HG02840 (cell line): ENCODE results near the gene A2M.

Experiments
- ATAC-seq: cut with Tn5 transposase; IDR thresholded peaks from one replicate; pipeline ENCODE4 v1.9.1; 2021; ENCODE audit warnings: mild to moderate bottlenecking, moderate library complexity, moderate number of reproducible peaks; ENCODE audit not compliant: unreplicated experiment, low FRiP score

The A2M gene

DNA sequence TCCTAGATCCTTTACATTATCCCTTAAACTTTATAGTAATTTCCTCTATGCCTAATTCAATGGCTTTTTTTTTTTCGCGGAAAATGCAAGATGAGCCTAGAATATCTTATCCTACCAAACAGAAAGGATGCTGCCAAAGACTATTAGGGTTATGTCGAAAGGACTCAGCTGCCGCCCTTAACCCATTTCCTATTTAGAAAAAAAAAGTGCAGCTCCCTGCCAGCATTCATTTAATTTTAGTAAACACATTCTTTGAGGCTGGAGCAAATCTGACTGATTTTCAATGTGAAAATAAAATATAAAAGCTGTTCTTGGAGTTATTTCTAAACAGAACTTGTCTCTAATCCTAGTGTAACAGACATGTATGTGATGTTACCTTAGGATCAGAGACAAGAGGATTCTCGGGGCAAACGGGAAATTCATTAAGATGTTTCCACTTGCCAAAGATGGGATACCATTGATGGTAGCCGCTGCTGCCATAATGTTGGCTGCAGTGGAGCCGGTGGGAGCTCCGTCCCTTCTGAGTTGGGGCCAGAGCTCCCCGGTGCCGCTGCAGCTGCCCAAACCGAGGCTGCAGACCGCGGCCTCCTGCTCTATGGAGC lies 8.2 kb upstream of the A2M start:
- ATAC-seq, result no peak

DNA sequence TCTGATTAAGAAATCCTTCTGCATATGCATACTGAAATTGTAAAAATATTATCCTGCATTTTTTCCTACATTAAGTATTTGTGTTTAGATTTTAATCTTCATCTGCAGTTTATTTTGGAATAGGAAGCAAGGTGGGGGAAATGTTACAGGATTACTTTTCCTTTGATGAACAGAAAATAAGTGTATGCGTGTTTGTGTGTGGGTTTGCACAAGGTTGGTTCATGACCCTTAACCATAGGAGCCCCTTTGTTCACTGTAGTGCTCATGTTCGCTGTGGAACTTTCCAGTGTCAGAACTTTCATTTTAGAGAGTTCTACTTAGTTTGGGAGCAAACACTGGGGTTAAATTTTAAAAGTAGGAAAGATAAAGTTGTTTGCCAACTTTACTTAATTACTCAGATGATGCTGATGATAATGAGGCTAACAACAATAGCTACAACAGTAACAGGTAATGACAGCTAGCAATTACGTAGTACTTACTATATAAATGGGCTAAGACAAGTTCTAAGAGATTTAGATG lies 6.4 kb upstream of the A2M start:
- ATAC-seq, result no peak

DNA sequence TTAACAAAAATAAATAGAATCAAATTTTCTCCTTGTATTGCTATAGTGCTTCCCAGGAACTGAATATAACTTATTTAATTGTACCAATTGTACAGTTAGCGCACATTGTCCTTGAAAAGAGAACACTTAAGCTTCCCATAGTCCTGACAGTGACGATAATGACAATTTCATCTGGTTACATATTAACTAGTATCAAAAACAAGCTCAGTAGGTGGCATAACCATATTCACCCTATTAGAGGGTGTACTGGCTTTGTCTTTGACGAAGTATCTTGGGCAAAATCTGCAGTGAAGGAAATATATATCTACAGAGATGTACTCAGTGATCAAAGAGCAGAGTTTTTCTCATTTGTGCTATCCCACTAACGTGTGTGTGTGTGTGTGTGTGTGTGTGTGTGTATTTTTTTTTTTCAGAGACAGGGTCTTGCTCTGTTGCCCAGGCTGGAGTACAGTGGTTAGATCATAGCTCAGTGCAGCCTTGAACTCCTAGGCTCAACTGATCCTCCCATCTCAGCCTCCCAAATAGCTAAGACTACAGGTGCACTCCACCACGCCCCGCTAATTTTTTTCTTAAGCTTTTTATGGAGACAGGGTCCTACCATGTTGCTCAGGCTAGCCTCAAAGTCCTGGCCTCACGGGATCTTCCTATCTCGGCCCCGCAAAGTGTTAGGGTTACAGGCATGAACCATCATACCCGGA lies 4.9 kb upstream of the A2M start:
- no peak for ATAC-seq

DNA sequence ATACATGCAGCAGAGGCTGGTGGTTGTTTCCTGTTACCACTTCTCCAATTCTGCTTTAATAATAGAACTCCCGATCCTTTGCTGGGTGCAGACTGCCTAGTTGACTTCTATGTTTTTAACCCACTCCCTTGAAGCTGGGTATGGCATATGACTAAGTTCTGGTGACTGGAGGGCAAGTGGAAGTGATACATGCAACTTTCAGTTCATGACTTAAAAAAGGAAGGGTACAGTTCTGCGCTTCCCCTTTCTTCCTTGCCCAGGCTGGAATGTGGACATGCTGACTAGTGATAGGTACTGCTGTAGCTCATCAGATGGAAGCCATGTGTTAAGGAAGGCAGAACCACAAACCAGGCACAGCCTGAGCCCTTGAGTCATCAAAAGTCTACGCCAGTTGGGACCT lies 2.4 kb upstream of the A2M start:
- ATAC-seq, result no peak

DNA sequence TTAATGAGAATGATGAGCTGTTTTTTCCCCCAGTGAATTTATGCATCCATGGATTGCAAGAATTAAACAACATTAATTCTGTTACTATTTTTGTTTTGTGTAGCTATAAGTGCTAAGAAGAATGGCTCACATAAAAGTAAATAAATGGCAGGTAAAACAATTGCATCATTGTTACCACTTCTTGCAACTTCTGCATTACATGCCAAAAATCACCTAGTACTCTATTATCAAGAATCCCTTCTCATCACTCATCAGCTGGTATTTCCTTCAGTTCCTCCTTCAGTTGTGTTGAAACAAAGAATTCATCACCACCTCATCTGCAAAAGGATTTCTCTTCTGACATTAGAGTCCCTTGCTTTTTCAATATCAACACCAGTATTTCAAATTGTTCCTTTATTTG lies 773 bp downstream of the A2M start:
- ATAC-seq, result no peak

DNA sequence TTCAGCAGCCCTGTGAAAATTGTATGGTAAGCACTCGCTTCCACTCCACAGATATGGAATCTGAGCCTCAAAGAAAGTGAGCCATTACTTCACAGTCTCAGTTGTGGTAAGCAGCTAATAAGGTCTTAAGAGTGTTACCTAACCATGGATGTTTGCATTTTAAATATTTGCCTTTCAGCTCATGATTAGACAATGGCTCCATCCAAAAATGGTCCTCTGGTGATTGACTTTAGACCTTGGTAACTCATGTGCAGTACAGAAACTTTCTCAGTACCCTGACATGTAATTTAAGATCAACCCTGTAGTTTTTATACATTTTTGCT lies 1.8 kb downstream of the A2M start:
- no peak for ATAC-seq

DNA sequence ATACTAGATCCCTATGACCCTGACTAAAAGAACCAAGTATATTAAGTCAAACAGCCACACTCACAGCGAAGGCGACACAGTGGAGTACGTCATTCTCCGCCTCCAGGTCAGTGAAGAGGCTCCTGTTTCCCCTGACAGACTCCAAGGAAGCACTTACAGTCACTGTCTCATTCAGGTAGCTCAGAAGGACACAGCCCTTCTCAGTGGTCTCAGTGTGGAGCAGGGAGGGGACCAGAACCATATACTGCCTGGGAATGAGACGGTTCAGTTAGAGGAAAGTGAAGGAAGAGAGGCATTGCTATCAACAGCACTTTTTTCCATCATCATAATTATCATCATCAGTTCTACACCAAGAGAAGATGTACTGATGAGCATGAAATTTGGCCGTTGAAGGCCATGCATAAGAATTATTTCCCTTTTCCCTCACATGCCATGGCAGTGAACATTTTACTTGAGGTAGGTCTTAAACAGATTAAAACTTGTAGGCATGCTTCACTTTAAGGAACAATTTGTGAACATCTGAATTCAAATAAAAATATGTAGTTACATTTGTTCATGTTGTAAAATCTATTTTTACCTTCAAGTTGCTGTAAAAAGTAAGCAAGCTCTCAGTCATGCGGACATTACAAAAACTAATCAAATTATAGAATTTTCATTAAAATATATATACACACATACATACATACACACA lies 2.3 kb downstream of the A2M start:
- no peak for ATAC-seq

DNA sequence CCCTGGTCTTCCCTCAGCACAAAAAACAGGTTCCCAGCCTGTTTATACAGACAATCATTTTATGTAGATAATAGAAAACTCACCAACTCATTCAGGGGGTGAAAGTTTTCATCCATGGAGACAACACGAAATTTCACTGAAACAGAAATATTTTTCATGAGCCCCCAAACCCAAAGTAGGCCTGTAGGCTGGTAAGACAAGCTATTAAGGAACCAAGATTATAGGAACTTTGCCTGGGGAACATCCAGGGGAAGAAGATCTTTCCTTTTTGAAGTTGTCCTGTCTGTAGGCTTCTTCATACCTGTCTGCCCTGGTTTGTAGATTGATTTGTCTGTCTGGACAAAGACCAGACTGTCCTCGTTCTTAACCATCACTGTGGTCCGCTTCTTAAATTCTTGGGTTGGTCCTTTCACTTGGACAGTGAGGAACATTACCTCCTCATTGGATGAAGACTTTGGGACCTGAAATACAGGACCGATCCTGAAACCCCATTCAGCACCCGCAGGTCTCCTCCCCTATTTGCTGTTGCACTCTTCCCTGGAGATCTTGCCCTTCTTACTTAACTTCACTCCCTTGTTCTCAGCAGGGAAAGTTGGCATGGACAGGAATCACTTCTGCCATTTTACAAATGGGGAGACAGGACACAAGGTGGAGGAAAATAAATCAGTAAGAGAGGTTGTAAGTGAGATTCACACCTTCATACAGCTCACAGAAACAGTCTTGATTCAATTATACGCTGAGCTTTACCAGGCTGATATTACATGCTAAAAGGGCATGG lies 3.5 kb downstream of the A2M start:
- ATAC-seq, result no peak

DNA sequence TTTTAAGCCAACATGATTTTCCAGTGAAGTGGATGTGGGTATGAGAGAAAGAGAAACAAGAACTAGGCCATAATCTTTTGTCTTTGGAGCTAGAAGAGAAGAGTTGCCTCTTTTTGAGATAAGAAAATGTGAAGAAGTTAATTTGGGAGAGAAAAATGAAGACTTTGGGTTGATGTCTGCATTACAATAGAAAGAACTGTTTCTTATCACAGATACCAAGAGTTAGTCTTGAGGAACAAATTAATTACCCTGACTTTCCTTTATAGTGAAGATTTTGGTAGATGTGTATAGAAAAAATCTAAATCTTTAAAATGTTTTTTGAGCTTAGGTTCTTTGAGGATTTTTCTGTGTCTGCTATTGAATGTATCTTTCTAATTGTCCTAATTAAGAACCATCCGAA lies 4.2 kb downstream of the A2M start:
- no peak for ATAC-seq

DNA sequence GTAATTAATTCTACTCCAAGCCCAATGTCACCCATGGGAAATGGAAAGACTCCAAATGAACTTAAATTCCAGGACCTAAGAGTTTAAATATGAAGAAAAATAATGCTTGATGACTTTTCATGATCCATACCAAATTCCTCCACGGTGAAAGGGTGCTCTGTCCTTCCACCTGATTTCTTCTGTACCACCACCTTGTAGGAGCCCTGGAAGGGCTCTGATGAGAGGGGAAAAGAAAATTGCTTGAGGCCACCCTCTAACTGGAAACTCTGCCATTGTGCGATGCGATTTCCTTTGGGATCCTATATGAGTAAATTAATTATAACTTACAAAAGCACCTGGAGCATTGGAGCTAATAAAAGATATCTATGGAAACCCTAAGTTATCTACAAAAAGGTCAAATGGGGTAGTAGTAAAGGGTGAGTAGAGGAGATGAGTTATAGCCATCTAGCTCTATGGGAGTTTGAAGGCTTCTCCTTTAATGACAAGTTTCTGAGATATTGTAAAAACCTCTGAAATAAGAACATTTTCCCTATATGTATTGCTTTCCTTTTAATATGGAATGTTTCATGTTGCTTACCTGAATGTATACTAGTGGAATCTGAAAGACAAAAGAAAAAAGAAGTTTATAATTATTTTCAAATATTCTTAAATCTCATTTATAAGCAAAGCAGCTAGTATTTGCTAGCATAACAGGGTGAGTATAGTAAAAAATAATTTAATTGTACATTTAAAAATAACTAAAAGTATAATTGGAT lies 5.8 kb downstream of the A2M start:
- no peak for ATAC-seq

DNA sequence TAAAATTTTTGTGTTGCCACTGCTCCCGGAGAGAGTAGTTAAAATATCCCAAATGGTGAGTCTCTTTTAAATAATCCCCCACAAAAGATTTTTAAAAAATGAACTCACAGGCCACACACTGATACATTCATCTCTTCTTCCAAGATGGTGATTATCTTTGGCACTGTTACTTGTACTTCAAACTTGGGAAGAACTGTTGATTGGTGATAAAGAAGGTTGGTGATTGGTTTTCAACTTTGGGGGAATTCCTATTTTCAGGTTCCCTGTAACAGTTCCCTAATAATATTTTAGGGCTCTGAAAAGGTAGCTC lies 6.6 kb downstream of the A2M start:
- ATAC-seq, result no peak

DNA sequence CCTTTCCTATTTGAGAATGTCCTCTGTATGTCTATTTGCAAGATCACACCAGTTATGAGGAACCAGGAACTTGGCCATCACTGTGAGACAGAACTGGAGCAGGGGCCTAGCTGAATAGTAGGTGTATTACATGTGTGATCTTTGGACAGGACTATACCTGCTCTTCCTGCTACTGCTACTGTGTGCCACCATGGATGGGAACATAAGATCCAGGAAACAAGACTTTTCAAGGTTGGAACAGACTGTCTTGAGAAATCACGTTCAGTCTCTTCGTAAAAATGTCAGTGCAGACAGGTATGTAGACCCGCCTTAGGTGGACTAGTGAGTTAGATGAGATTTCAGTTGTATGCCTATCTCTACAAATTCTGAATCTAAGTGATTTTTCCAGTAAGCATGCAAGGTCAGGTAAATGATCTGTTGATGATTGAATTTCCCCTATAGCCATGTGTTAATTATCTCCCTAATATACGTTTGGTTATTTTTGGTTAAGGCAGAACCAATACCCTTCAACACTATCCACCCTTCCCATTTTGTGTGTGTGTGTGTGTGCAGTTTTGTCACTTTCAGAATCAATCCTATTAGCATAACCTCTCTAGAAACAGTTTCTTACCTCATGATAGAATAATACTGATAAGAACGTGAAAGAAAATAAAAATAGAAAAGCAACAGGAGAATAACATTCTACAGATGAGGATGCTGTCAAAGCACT lies 7.1 kb downstream of the A2M start:
- no peak for ATAC-seq

DNA sequence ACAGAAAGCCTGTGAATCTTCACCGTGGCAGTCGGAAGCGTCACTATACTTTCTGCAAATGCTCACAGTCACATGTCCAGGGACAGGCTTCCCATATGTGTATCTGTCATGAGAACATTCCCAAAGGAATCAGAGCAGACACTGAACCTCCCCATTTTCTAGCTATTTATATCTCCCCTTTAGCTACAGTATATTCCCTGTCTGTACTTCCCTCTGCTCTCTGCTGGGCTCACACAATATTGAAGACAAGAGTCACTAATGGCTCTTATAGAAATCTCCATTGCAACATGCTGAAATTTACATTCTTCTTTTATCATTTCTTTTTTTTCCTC lies 8.2 kb downstream of the A2M start:
- ATAC-seq, result no peak

DNA sequence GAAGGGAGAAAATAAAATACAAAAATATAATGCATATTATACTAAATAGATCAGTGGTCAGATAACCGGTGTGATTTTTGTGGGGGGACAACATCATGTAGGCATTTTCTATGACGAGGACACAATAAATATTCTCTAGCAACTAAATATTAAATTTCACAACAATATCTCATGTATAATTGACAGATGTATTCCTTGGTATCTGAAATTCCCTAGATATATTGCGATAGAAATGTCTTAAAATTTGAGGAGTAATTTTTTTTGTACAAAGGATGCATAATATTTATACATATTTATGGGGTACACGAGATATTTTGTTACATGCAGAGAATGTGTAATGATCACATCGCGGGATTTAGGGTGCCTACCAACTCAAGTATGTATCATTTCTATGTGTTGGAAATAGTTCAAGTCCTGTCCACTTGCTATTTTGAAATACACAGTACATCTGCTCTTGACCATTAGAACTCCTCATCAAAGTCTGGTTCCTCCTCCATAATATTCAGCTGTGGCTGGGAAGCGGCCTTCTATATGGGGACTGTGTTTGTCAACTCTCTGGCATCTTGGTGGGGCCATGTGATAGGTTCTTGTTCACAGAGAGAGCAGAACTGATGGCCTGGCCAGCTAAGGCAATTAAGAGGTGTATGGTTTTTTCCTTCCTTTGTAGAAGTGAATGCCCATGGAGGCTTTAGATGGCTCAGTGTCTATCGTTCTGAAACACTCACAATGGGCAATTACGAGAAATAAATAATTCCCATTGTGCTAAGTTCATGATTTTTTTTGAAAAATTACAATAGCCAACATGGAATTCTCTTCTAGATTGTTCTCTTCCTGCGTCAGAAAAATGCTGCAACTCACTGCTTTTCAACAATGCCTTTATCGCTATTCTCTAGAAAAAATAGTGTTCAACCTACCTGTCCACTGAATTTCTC lies 8.8 kb downstream of the A2M start:
- ATAC-seq, result no peak

DNA sequence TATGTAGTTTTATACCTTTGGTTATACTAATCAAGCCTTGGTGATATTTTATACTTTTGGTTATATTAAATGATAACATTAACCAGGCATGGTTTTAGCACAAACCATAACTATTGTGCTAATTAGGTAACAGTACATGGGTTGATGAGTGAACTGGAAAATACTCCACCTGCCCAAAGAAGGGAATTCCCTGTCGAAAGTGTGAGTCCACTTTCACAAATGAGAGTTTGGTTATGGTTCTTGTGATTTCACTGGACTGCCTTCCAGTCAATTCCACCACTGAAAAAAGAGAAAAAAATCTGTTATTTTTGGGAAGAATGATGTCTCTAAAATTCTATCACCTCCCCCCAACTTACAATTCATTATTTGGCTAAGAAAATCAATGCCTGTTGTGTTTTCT lies 9.7 kb downstream of the A2M start:
- no peak for ATAC-seq

DNA sequence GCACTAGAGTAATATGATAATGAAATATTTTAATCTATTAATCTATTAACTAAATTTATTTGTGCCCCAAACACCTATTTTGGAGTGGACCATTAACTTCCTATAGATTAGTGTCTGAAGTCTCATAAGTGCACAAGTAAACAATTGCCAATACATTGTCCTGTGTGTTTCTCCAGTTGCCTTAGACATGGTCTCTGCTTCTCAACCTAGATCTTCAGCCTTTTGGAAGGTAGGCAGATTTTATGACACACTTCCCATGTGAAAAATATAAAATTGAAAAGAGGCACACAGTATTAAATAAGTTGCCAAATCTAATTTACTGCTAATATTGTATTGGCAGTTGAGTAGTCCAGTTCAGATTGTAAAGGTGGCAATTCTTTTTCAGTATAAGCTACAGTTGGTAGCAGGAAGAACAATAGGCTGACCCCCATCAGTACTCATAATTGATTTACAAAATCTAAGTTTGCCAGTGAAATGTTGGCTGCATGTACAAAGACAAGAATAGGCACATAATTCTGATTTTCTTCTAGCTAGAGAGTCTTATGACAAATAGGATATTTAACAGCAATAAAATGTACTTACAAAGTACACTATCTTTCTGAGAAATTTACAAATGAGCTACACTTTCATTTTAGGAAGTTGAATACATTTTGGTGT lies 10.8 kb downstream of the A2M start:
- no peak for ATAC-seq

DNA sequence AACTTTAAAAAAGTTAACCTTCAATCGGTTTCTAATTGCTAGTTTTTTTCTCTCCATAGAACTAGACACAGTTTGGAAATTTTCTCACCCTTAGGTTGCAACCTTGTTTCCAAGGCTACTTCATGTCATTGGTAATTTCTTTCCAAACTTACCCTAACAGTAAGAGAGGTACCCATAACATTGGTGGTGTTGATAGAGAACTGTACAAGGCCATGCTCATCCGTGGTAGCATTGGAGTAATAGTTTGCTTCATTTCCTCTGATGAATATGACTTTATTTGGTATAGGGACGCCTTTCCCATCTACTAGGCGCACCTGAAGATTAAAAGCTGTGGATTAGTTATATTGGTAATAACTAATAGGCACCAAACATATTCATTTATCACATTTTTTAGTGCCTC lies 11.6 kb downstream of the A2M start:
- ATAC-seq, result no peak

DNA sequence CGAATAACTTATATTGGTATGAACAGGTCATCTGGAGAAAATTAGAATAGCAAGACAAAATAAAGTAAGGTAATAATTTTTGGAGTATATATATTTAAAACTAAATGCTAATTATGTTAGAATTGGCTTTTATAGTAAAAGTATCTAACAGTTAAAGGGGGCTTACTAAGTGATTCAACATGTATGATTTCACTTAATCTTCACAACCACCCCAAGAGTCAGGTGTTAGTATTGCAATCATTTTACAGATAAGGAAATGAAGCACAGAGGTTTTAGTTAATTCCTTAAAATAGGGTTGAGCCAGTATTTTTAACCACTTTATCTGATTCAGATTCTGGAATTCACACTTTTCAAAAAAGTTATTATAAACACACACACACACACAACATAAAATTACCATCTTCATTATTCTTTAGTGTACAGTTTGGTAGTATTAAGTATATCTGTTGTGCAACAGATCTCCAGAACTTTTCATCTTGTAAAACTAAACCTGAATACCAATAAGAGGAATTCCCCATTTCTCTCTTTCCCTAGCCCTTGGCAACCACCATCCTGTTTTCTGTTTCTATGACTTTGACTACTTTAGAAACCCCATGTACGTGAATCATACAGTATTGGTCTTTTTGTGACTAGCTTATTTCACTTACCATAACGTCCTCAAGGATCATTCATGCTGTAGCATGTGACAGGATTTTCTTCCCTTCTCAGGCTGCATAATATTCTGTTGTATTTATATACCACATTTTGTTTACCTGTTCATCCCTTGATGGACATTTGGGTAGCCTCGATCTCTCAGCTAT lies 12.5 kb downstream of the A2M start:
- ATAC-seq, result no peak
